HG02623 (cell line): ENCODE results near the gene RASGEF1B.
"Not testable (repeated sequence)": the region's sequence is repeated elsewhere in the genome, so short reads cannot be mapped to it uniquely, and the experiment has no call there.

ENCODE experiments used
- ATAC-seq: cut with Tn5 transposase; IDR thresholded peaks from one replicate; pipeline ENCODE4 v1.9.1; 2021; ENCODE audit warnings: moderate library complexity; ENCODE audit not compliant: unreplicated experiment

Gene RASGEF1B

DNA sequence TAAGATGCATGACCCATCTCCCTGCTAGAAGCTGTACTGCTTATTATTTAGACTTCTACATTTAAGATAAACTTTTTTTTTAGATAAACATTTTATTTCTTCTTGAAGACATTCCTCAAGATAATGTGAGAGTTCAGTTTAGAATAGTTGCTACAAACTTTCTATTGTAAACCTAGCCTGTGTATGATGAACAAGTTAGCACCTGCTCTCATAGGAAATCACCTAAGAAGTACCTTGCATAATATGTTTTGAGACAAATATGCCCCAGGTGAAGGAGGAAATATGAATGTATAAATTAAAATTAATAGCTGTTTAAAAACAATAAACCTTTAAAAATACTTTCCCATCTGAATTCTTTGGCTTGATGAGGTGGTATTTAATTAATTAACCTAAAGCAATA lies 35.6 kb downstream of the RASGEF1B start:
- no peak for ATAC-seq

DNA sequence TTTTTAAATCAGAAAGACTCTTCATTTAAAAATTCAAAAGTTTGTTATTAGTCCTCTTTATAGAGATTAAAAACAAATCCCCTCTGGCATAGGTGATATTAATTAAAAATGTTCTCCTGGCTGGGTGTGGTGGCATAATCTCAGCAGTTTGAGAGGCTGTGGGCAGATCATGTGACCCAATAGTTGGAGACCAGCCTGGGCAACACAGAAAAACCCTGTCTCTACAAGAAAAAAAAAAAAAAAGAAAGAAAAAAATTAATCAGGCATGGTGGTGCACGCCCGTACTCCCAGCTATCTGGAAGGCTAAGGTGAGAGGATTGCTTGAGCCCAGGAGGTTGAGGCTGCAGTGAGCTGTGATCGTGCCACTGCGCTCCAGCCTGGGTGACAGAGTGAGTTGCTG lies 38.9 kb downstream of the RASGEF1B start:
- no peak for ATAC-seq

DNA sequence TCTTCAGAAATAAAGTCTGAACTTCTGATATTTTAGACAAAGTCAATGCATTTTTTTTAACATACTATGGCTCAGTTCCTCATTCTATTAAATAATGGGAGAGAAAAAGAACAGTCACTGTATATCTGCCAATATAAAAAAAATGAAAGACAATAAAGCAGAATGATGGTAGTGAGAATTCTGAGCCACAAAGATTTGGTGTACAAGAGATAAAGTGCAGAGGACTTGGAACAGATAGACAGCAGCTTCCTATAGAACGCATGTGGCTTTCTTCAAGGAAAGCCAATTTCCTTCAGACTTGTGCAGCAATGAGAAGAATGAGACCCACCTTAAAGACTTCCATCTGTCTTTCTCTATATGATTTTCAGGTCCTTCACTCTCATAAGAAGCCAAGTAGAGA lies 39.7 kb downstream of the RASGEF1B start:
- ATAC-seq = no peak

DNA sequence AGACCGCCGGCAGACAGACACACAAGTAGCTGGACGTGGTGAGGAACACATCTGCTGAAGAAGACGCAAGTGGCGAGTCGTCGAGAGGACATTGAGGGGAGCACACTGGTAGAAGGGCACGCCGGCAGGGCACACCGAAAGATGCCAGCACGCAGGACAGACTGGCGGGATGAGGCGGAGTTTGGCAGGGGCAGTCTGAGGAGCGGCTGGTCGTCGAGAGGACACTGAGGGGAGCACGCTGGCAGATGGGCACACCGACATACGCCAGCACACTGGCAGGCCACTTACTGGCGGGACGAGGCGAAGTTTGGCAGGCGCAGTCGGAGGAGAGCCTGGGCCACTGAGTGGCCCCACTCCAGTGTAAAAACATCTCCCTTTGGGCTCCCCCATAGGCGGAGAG lies 42.1 kb downstream of the RASGEF1B start:
- ATAC-seq = no peak

DNA sequence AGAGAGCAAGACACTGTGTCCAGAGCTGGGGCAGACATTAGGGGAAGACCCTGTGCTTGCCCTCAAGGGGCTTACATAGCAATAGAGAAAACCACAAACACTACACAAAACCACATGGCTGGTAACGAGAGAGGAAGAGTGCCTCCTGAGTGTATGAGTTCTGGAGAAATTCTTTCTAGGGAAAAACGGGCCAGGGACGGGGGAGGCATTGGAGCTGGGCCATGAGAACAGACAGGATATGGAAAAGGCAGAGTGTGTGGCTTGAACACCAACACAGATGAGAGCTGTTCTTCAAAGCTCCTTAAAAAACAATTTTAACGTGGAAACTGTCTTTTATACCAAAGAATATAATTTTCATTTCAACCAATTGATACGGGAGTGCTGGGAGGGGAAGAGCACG lies 42.7 kb downstream of the RASGEF1B start:
- ATAC-seq = no peak

DNA sequence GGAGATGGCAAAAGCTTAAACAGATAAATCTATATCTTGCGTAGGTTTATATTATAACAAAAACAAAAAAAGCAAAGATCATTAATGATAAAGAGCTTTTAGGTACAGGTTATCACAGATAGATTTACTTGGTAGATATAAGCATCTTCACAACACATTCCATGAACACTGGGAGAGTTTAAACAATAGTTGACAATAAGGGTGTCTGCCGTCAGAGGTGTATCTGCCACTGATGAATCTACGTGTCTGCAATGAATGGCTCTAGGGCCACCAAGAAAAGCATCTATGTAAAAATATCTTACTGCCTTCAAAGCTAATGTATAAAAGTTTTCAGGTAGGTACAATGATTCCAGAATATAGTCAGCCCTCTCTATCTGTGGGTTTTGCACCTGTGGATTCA lies 43.7 kb downstream of the RASGEF1B start:
- ATAC-seq = no peak

DNA sequence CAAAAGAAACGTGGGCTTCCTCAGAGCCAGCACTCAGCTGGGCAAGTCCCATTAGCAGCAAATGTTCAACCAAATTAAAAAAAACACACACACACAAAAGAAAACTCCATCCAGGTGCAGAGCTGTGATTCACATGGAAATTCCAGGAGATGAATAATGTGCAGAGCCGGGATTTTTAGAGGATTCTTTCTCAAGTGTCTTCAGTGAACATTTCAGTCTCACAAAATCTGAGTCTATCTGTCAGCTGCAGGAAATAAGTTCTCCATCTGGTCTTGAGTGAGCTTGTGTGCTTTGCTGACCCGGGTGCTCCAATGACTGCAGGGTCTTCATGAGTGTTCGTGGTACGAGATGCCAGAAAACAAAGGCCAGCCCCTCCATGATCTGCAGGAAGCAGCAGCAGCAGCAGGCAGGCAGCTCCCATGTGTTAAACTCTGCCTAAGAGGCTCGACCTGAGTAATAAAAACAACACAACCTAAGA lies 44.3 kb downstream of the RASGEF1B start:
- ATAC-seq = no peak

DNA sequence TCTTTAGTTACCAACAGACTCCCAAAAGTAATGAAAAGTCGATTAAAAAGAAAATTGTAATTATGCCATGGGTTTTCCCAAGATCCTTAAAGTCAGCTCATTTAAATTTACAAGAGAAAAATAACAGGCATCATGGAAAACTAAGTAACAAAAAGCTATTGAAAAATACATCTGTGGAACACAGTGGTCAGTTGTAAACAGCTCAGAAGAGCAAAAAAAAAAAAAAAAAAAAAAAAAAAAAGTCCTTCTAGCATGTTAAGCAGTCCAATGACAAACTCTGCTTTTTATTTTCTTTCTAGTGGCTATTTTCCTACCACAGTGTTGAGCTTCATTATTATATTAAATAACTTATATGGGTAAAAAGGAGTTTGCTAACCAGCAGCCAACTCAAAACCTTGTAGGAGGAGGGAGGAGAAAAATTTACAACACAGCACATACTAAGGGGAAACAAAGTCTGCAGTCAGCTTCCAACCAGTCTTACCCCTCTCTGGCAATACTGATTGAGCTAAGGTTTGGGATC lies 44.9 kb downstream of the RASGEF1B start:
- no peak for ATAC-seq

DNA sequence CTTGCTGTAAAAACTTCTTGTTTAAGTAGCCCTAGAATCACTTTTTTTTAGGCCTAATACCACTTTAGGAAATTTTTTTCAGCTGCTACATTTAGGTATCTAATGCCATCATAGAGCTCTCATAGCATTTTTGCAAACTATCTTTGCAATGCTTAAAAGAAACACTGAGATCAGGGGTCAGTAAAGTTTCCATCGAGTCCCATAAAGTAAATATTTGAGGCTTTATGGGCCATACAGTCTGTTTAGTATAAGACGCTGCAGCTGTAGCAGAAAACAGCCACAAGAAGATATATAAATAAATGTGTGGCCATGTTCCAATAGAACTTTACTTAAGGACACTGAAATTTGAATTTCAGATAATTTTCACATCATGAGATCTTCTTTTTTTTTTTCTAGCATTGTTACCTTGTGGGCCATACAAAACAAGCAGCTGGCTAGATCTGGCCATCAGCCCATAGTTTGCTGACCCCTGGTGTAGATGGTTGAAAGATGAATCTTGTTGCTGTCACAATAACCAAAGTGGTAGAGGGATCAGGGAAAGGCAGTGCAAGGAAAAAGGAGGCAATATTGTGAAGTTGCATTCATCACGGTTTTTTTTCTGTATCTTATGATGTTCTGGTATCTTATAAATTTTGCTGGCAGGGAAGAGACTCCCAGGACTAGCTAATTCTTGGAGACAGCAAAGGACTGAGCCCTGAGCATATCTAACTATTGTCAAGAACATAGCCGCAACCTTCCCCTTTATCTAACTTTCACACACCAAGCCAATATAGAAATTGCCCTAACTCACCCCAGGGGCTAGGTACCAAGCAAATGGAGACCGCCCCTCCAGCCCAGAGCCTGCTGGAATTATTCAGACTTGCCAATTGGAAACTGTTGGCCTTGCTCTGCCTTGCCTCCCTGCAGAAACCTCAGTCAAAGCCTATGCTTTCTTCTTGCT lies 46.6 kb downstream of the RASGEF1B start:
- no peak for ATAC-seq

DNA sequence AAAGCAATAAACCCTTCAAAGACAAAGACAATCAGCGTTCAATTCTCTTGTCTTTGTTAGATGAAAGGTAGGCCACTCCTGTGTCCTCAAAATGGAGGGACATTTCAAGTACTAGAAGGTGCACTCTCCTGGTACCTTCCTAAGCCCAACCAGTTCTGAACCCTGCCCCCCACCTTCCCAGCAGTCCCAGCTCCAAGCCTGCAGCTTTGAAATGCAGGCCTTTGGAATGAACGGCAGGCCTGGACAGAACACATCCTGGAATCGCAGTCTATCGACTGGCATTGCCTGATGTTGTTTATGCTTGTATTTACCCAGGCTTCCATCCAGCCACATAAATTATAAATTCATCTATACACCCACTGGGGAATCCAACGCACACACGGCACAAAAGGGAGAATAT lies 47.4 kb downstream of the RASGEF1B start:
- ATAC-seq = no peak

DNA sequence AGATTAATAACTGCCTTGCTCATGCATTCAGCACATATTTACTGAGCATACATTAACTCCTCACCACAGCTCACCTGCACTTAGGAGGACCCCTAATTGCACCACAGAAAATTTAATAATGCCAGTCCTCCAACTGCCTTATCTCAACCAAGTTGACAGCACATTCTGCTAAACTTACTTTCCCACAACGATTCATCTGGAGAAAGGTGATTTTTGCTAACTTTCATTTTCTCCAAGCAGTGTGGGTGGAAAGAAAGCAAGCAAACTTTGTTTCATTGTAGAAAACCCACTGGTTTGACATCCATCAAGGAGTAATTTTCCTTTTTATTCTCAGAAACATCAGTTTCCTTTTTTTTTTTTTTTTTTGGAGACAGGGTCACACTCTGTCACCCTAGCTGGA lies 49.1 kb downstream of the RASGEF1B start:
- no peak for ATAC-seq

DNA sequence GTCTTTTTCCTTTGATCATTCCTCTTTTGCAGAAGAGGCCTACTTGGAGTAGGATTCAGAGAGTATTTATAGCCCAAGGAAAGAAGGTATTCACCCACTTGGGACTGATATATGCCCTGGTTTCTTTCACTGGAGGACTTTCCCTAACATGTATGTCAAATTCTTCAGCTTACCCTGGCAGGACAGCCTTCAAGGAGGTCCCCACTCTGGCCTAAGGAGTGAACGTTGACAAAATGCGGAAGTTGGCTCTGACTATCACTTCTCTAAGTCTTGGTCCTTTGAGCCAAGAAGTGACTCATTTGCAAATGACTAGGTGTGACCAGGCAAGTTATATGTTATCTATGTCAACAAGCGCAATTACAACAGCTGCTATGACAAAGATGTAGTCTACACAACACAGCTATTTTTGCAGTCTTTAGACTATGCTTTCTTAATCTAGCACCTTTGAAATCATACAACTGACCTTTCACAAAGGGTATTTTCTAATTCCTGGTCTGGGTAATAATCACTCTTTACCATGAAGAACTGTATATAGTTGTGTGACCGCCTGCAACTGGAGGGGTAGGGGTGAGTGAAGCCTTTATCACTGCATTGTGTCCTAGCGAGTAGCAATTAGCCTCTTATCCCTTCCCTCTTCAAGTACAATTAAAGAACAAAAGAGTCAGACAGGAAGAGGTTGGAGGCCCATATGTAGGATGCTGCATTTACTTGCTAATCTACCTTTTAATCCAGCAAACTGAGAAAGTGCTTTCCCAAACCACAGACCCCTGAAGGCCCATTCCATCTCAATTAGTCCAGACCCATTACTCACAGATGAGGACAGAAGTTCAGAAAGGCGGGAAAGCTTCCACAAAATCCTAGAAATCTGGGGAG lies 50.1 kb downstream of the RASGEF1B start:
- ATAC-seq = peak; percentile 99

DNA sequence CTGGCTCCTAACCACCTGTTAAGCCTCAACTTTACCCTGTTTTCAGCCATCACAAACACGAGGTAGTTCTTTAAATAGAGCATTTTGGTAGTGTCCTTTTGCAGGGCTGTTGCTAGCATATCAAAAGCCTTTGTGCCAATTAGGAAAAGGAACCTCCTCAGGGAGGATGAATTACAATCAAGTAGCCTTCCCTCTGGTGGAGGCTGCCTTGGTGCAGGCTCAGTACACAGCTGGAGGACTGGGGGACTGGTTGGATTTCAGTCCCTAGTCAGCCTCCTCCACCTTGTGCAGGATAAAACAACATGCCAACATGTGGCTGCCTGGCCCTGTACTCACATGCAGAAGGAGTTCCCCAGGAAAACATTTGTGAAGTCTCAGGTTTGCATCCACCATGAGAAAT lies 53.1 kb downstream of the RASGEF1B start:
- no peak for ATAC-seq

DNA sequence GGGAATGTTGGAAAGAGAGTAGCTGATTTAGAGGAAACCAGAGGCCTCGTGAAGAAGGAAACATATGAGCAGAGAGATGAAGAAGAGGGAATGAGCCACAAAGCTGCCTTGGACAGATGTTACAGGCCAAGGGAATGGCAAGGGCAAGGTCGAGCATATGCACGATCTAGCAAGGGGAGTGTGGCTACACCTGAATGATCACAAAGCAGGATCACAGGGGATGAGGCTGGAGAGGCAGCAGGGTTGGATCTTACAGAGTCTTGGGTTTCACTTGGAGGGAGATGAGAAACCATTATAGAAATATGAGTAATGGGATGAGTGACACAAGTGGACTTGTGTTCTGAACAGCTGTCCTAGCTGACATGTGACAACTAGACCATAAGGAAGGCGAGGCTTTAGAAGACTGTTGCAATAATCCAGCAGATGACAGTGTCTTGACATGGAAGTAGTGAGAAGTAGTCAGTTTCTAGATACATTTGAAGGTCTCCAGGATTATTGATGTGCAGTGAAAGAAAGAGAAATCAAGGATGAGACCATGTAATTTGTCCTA lies 58.7 kb downstream of the RASGEF1B start:
- no peak for ATAC-seq

DNA sequence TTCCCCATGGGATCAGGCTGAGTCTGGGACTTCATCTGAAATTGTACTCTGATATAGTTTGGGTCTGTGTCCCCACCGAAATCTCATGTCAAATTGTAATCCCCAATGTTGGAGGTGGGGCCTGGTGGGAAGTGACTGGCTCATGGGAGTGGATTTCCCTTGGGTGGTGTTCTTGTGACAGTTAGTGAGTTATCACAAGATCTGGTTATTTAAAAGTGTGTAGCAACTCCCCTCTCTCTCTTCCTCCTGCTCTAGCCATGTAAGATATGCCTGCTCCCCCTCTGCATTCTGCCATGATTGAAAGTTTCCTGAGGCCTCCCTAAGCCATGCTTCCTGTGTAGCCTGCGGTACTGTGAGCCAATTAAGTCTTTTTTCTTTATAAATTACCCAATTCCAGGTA lies 61.0 kb downstream of the RASGEF1B start:
- no peak for ATAC-seq

DNA sequence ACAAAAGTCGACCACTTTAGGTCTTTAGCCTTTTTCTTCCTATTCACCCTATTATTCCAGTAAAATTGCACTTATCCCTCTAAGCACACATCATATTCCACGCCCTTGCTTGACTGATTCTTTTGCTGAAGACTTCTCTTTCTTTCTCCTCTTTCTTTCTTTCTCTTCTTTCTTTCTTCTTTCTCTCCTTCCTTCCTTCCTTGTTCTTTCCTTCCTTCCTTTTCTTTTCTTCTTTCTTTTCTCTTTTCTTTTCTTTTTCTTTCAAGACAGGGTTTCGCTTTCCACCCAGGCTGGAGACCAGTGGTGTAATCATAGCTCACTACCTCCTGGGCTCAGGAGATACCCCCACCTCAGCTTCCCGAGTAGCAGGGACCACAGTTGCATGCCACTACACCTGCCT lies 61.9 kb downstream of the RASGEF1B start:
- ATAC-seq = no peak

DNA sequence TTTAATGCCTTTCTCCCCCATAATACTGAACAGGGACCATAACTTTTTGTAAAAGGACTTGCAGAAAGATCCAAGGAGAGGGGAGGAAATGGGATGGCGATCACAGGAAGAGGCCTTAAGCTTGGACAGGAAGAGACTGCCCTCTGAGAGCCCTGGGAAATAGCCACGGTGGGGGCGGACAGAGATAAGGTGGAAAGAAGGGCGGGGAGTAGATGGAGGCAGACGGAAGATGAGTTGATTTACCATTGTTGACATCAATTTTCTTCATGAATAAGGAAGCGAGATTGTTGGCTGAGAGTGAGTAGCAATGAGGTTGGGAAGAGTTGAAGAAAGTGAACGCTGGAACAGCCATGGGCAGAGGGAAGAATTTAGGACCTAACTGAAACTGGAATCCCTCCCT lies 63.4 kb downstream of the RASGEF1B start:
- ATAC-seq = no peak

DNA sequence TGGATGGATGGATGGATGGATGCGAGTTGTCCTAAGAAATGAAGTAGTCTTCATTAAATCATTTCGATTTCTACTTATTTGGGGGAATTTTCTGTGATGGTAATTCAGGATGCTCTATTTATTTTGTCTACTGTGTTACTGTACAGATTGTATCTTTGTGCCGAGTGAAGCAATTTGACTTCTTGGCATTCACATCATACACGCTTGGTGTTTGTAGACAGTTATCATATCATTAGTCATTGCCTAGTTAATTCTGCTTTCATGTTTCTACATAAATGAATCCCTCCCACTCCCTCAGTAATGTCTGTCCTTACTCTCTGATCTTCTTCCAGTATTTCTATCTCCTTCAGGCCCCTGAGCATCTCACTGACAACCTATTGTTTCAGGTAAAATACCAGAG lies 64.0 kb downstream of the RASGEF1B start:
- no peak for ATAC-seq

DNA sequence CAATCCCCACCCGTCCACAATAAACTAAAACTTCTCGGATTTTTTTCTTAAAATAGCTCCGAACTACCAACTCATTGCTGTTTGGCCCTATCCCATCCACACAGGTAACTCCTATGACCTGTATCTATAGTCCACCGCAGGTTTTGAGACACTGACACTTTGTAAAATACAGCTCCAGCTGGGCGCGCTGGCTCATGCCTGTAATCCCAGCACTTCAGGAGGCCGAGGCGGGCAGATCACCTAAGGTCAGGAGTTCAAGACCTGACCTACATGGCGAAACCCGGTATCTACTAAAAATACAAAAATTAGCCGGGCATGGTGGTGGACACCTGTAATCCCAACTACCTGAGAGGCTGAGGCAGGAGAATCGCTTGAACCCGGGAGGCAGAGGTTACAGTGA lies 65.2 kb downstream of the RASGEF1B start:
- ATAC-seq = not testable (repeated sequence)

DNA sequence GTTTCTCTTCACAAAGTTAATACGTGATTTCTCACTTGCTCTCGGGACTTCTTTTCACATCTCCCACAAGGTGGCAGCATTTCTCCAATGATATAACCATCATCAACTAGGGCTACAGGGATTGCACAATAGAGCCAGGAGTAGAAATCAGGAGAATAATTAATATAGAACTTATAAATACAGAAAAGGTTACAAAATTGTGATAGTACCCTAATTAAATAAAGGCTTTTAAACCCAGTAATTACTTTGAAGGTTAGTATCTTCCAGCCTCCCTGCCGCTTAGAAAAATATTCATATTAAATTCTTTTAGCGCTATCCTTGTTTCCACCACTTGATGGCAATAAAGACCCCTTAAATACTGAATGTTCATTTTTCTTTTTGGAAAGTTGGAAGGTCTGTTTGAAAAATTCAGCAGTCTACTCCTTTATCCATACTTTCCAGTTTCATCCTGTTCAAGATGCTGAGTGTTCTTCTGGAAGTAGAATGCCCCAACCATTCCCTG lies 65.8 kb downstream of the RASGEF1B start:
- peak; percentile 87 for ATAC-seq

DNA sequence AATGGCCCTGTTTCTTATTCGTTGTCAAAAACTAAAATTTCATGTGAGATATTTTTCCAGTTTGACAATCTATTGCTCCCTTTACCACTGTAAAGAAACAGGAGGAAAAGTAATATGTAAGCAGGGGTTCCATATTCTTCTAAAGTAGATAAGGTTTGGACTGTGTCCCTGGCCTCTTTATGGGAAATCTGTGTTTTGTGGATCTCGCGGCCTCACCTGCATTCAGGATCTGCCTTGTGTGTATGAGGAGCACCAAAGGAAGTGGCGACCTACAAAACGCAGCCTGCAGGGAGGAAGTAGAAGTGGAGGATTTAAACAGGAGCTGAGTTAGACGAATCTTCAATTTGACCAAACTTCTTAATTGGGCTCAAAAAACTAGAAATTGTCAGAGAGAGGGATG lies 67.0 kb downstream of the RASGEF1B start:
- ATAC-seq = no peak
